Raji (cell line): ENCODE measurements around the gene TMC8.
A peak's percentile ranks its signal among the peaks of the same experiment; 100 is the strongest.

Source experiments
- POLR2A ChIP-seq: IDR thresholded peaks from 2 replicates; pipeline ENCODE4 v1.6.1; 2011; ENCODE audit warnings: low read depth, low read length, control low read depth; ENCODE audit not compliant: insufficient read depth

The TMC8 gene

DNA sequence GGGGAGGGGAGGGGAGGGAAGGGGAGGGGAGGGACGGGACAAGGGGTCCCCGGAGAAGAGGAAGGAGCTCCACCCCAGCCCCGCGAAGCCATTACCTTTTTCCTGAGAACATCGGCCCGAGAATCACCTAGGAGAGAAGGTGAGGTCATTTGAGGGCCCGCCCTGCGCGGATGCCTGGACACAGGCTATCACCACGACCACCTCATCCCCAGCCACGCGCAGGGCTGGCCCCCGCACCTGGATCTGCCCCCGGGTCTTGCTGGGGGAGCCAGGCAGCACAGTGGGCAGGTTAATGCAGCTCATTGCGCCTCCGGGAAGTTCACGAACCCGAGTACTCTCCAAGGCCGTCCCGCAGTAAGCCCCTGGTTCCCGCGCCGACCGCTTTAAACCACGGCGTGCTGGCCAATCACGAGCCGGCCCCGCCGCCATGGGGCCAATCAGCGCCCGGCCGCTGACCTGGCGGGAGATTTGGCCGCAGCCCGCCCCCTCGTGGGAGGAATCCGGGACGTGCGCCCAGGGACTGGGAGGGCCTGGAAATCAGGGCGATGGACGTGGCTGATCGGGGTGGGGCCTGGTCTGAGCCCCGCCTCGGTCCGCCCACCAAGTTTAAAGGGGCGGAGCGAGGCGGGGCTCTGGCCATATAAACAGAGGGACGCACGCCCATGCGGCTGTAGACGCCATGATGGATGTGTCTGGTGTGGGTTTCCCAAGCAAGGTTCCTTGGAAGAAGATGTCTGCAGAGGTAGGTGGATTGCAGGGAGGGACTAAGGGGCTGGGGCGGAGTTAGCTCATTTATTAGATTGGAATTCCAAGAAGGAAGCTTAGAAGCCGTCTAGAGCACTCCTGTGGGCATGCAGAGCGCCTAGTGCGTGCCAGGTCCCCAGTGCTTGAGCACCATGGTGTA, 56.4 kb downstream of the TMC8 start, which contains the start of the genes AFMID and TK1:
AFMID (plus strand) TSS at position 671 of the 904 bp plus-strand sequence; CDS start at position 680, 9 bp downstream.
TK1 (minus strand) TSS at position 361 of the 904 bp plus-strand sequence; CDS start at position 303, 58 bp downstream.
- peak; percentile 97 for TF ChIP-seq POLR2A
